Uterus (tissue), 2 donors: ENCODE data around the gene DOCK1.

Experiments used
- POLR2A ChIP-seq, 2 donors: fragments of 450-650 bp; IDR thresholded peaks; one replicate each; pipeline ENCODE4 v1.6.1; 2016; ENCODE audit warnings: antibody characterized with exemption in 2 of 2, mild to moderate bottlenecking in 1 of 2, moderate library complexity in 1 of 2
- TF ChIP-seq, protein P1 (sequence below), 4 experiments: fragments of 200-600 bp in 2 of 4; fragments of 450-650 bp in 2 of 4; sonication (generic) in 2 of 4; IDR thresholded peaks; one replicate each; pipeline ENCODE4 v1.5.1; 2016 to 2019; ENCODE audit warnings: antibody characterized with exemption in 4 of 4, mild to moderate bottlenecking in 2 of 4, moderate library complexity in 1 of 4

- TF ChIP-seq POLR2A (IDR thresholded peaks at IDR 0.05): no peak
- TF ChIP-seq, protein P1, sequence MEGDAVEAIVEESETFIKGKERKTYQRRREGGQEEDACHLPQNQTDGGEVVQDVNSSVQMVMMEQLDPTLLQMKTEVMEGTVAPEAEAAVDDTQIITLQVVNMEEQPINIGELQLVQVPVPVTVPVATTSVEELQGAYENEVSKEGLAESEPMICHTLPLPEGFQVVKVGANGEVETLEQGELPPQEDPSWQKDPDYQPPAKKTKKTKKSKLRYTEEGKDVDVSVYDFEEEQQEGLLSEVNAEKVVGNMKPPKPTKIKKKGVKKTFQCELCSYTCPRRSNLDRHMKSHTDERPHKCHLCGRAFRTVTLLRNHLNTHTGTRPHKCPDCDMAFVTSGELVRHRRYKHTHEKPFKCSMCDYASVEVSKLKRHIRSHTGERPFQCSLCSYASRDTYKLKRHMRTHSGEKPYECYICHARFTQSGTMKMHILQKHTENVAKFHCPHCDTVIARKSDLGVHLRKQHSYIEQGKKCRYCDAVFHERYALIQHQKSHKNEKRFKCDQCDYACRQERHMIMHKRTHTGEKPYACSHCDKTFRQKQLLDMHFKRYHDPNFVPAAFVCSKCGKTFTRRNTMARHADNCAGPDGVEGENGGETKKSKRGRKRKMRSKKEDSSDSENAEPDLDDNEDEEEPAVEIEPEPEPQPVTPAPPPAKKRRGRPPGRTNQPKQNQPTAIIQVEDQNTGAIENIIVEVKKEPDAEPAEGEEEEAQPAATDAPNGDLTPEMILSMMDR (IDR thresholded peaks at IDR 0.05): no peak
Observed at GRCh38 chr10:127315888-127316287, 410.7 kb downstream of the DOCK1 start.
